Duodenal mucosa (tissue), 2 donors: ENCODE data around the gene ZNF768.
"Not testable (repeated sequence)": the region's sequence is repeated elsewhere in the genome, so short reads cannot be mapped to it uniquely, and the experiment has no call there.

Experiments used
- H3K27ac ChIP-seq: one replicate; pipeline ENCODE4 v1.7.0; 2013; ENCODE audit warnings: low read depth, low read length
- H3K27me3 ChIP-seq, 2 donors: one replicate each; pipeline ENCODE4 v1.7.0; 2013; ENCODE audit warnings: low read length in 2 of 2, control low read depth in 1 of 2; ENCODE audit not compliant: insufficient read depth in 2 of 2, control insufficient read depth in 1 of 2
- H3K36me3 ChIP-seq, 2 donors: one replicate each; pipeline ENCODE4 v1.7.0; 2013; ENCODE audit warnings: low read length in 2 of 2, control low read depth in 1 of 2; ENCODE audit not compliant: insufficient read depth in 2 of 2, control insufficient read depth in 1 of 2
- H3K4me1 ChIP-seq, 2 donors: one replicate each; pipeline ENCODE4 v1.7.0; 2013; ENCODE audit warnings: low read length in 2 of 2, control low read depth in 1 of 2; ENCODE audit not compliant: insufficient read depth in 2 of 2, control insufficient read depth in 1 of 2
- H3K4me3 ChIP-seq, 2 donors: one replicate each; pipeline ENCODE4 v1.7.0; 2013; ENCODE audit warnings: low read length in 2 of 2, low read depth in 1 of 2
- H3K9ac ChIP-seq, 2 donors: one replicate each; pipeline ENCODE4 v1.7.0; 2013; ENCODE audit warnings: low read length in 2 of 2, low read depth in 1 of 2
- H3K9me3 ChIP-seq, 2 donors: one replicate each; pipeline ENCODE4 v1.7.0; 2013; ENCODE audit warnings: low read length in 2 of 2, control low read depth in 1 of 2; ENCODE audit not compliant: control insufficient read depth in 1 of 2

The ZNF768 gene

DNA sequence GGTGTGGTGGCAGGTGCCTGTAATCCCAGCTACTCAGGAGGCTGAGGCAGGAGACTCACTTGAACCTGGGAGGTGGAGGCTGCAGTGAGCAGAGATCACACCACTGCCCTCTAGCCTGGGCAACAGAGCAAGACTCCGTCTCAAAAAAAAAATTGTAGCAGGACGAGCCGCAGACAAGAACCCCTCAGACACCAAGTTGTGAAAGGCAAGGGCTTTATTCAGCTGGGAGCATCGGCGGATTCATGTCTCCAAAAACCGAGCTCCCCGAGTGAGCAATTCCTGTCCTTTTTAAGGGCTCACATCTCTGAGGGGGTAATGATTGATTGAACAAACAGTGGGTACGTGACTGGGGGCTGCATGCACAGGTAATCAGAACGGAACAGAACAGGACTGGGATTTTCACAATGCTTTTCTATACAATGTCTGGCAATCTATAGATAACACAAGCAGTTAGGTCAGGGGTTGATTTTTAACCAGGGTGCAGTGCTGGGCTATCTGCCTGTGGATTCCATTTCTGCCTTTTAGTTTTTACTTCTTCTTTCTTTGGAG lies 14.6 kb upstream of the ZNF768 start:
- H3K36me3 ChIP-seq, H3K27me3 ChIP-seq, H3K4me3 ChIP-seq, H3K9me3 ChIP-seq, H3K27ac ChIP-seq: not testable (repeated sequence)
- Histone ChIP-seq H3K9ac (peak overlapping the region; percentile 20 to 47), H3K4me1 (peaks cover 16 to 22% of the 10 kb centered on the region in 2 donors)

- not testable (repeated sequence) for H3K9ac ChIP-seq, H3K36me3 ChIP-seq, H3K27ac ChIP-seq, H3K9me3 ChIP-seq, H3K27me3 ChIP-seq, H3K4me3 ChIP-seq
- H3K4me1 ChIP-seq: peaks cover 19 to 24% of the 10 kb centered on the region in 2 donors
These were observed 13.7 kb upstream of the ZNF768 start for GRCh38 chr16:30539986-30540526.

DNA sequence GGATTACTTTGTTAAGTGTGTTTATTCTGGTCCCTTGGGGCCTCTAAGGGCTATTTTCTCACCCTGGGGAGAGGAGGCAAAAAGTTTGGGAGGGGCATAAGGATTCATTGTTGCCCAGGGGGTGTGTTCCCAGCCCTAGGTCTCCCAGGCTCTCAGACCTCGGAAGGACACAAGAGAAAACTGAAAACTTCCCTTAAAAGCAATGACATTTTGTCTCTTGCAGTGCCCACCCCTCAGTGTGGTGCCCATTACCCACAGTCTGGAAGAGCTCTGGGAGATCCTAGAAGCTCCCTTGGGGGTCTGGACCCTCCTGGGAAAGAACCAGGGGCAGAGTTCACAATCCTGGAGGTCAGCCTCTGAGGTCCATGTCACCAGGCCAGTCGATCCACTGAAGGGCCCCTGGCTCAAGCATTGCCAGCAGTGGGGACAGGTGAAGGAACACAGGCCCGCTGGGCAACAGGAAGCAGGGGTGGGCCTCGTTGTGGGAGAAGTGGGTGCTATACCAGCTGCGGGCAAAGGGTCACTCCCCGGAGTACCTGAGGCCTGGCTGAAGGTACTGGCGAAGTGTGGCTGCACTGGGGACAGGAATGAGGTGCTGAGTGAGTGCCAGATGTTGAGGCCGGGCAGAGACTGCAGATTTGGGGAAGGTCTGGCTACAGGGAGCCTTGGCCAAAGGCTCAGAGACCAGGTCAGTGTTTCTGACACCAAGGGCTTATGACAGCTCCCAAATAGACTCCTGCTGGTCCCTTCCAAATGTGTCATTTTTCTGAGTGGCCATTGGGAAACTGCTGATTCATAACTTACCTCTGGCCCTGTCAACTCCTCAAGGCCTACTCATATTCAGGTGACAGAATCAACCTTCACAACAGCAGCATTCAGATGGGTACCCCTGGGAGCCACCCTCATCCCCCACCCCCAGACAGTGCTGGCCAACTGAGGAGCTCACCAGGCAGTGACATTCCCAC lies 12.9 kb upstream of the ZNF768 start:
- H3K27me3 ChIP-seq: no peaks in the 10 kb centered on the region
- H3K9me3 ChIP-seq: no peaks in the 10 kb centered on the region
- H3K4me1 ChIP-seq: peaks cover 19 to 24% of the 10 kb centered on the region in 2 donors
- no peaks in the 10 kb centered on the region for H3K36me3 ChIP-seq
- H3K9ac ChIP-seq: no peak overlapping the region
- H3K4me3 ChIP-seq: no peak overlapping the region
- no peak overlapping the region for H3K27ac ChIP-seq

GRCh38 chr16:30536391-30537024 lies 10.1 kb upstream of the ZNF768 start:
- not testable (repeated sequence) for H3K27ac ChIP-seq, H3K9me3 ChIP-seq, H3K27me3 ChIP-seq
- H3K4me1 ChIP-seq: peaks cover 15 to 22% of the 10 kb centered on the region in 2 donors
- peak overlapping the region in 1 of 2 donors; percentile 75 for H3K4me3 ChIP-seq
- peaks cover 0 to 10% of the 10 kb centered on the region in 2 donors for H3K36me3 ChIP-seq
- peak overlapping the region in 1 of 2 donors; percentile 79 for H3K9ac ChIP-seq

DNA sequence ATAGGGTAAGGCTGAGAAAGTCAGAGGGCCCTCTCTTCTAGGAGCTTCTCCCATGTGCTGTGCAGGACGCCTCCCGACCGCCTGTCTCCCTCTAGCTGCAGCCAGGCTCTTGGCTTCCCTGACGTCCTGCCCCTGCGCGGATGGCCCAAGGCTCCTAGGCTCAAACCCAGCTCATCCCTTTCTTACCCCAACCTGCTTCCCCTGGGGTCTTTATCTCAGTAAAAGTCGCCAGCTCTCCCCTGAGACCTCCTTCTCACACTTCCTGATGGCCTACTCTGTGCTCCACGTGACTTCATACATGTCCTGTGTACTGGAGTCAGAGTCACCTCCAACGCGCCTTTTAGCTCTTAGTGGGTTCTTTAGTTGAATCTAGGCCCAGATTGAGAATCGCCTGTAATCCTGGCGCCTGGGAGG lies 9.4 kb upstream of the ZNF768 start:
- H3K4me3 ChIP-seq: peak overlapping the region; percentile 75 to 88
- H3K27me3 ChIP-seq: no peaks in the 10 kb centered on the region
- peak overlapping the region; percentile 93 for H3K27ac ChIP-seq
- no peaks in the 10 kb centered on the region for H3K9me3 ChIP-seq
- peaks cover 0 to 16% of the 10 kb centered on the region in 2 donors for H3K36me3 ChIP-seq
- peak overlapping the region; percentile 79 to 94 for H3K9ac ChIP-seq
- H3K4me1 ChIP-seq: peaks cover 11 to 16% of the 10 kb centered on the region in 2 donors

DNA sequence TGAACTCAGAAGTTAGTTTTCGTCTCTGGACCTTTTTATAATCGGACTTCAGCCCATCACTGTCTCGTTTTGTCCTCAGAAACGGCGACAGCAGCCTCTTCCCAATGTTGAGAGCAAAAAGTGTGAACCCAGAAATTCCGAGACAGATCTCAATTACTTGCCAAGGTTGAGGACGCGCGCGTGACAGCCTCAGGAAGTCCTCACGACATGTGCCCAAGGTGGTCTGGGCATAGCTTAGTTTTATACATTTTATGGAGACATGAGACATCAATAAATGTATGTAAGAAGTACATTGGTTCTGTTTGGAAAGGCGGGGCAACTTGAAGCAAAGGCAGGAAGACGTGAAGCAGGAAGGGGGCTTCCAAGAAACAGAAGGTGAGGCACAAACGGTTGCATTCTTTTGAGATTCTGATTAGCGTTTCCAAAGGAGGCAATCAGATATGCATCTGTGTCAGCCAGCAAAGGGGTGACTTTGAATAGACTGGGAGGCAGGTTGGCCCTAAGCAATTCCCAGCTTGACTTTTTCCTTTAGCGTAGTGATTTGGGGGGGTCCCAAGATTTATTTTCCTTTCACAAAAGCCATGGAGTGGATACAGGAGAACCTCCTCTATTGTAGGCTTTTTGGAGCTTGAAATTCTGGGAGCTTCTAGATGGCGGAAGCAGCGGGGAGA lies 8.9 kb upstream of the ZNF768 start:
- H3K27me3 ChIP-seq: no peaks in the 10 kb centered on the region
- H3K27ac ChIP-seq: peak overlapping the region; percentile 93
- H3K9me3 ChIP-seq: no peaks in the 10 kb centered on the region
- peaks cover 11 to 18% of the 10 kb centered on the region in 2 donors for H3K4me1 ChIP-seq
- peak overlapping the region; percentile 79 to 94 for H3K9ac ChIP-seq
- peak overlapping the region; percentile 75 to 88 for H3K4me3 ChIP-seq
- H3K36me3 ChIP-seq: peaks cover 0 to 19% of the 10 kb centered on the region in 2 donors

GRCh38 chr16:30534368-30535105 lies 8.2 kb upstream of the ZNF768 start, which contains the start of gene ZNF747:
Gene ZNF747 (minus strand): TSS chr16:30534858. CDS start chr16:30534679, 179 bp downstream.
- Histone ChIP-seq H3K4me1 (peaks cover 8 to 18% of the 10 kb centered on the region in 2 donors), H3K9me3 (no peaks in the 10 kb centered on the region), H3K36me3 (peaks cover 0 to 19% of the 10 kb centered on the region in 2 donors), H3K27ac (peak within 1 kb of the TSS; percentile 93), H3K4me3 (peak within 1 kb of the TSS; percentile 75 to 88), H3K9ac (peak within 1 kb of the TSS; percentile 79 to 94), H3K27me3 (no peaks in the 10 kb centered on the region)

DNA sequence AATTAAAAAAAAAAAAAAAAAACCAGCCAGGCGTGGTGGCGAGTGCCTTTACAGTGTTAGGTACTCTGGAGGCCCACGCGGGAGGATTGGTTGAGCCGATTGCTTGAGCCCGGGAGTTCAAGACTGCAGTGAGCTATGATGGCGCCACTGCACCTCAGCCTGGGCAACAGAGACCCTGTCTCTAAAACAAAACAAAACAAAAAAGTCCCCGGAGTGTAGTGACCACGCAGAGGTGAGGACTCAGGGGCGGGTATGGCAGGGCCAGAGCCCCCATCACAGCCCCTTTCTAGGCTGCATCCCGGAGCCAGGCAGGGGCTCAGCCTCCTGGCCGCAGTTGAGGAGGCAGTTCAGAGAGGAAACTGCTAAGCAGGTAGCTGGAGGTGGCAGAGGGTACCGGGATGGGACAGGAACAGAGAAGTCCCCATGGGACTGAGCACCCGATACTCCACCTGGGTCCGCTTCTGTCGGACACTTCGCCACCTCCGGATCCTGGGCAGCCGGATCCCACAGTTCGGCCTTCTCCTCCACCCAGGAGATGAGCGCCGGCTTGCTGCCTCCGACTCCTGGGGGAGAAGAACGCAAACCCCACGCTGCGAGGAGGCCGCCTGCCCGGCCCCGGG lies 7.5 kb upstream of the ZNF768 start:
- peaks cover 4 to 23% of the 10 kb centered on the region in 2 donors for H3K4me1 ChIP-seq

GRCh38 chr16:30533146-30533522 lies 6.8 kb upstream of the ZNF768 start:
- Histone ChIP-seq H3K9ac (peak overlapping the region; percentile 12 to 63), H3K9me3 (no peaks in the 10 kb centered on the region), H3K27ac (no peak overlapping the region), H3K36me3 (peaks cover 0 to 19% of the 10 kb centered on the region in 2 donors), H3K27me3 (no peaks in the 10 kb centered on the region), H3K4me1 (peaks cover 5 to 30% of the 10 kb centered on the region in 2 donors), H3K4me3 (peak overlapping the region in 1 of 2 donors; percentile 88)

More for the DNA sequence above, 7.5 kb upstream of the ZNF768 start:
- Histone ChIP-seq H3K9ac (peak overlapping the region; percentile 79 to 94), H3K36me3 (peaks cover 0 to 19% of the 10 kb centered on the region in 2 donors), H3K27ac (peak overlapping the region; percentile 93), H3K4me3 (peak overlapping the region; percentile 75 to 88), H3K9me3 (no peaks in the 10 kb centered on the region), H3K27me3 (no peaks in the 10 kb centered on the region)
